ENCODE measurements around the gene UCK2. TPM values are rescaled to one million over a fixed set of nuclear protein-coding genes. Genes with fewer than 3 reads are reported as not detected.
A peak's percentile ranks its signal among the peaks of the same experiment; 100 is the strongest.

Gene UCK2
- total RNA-seq, 1 donor from 2014 or later = 40.9 TPM

DNA sequence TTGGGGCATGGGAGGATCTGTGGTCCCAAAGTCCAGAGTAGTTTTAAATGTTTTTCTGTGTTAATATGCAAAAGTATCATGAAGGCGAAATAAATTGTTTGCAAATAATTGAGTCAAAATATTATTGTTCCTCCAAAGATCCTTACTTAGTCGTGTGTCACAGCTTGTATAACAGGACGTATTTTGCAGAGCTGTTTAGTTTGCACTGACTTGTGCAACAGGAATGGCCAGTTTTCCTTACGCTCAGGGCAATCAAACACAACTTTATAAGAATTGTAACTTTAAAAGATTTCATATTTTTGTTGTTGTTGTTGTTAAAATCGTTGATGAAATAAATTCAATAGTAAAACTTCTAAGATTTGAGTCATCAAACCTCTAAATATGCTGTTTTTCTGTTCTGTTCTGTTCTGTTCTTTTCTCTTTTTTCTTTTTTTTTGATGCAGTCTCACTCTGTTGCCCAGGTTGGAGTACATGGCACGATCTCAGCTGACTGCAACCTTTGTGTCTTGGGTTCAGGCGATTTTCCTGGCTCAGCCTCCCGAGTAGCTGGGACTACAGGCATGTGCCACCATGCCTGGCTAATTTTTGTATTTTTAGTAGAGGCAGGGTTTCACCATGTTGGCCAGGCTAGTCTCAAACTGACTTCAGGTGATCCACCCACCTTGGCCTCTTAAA, 60.6 kb downstream of the UCK2 start:
- no peak for DNase-seq (ENCODE audit: low spot score in 2 of 2, unreplicated experiment in 2 of 2)
- TF ChIP-seq, protein P1, sequence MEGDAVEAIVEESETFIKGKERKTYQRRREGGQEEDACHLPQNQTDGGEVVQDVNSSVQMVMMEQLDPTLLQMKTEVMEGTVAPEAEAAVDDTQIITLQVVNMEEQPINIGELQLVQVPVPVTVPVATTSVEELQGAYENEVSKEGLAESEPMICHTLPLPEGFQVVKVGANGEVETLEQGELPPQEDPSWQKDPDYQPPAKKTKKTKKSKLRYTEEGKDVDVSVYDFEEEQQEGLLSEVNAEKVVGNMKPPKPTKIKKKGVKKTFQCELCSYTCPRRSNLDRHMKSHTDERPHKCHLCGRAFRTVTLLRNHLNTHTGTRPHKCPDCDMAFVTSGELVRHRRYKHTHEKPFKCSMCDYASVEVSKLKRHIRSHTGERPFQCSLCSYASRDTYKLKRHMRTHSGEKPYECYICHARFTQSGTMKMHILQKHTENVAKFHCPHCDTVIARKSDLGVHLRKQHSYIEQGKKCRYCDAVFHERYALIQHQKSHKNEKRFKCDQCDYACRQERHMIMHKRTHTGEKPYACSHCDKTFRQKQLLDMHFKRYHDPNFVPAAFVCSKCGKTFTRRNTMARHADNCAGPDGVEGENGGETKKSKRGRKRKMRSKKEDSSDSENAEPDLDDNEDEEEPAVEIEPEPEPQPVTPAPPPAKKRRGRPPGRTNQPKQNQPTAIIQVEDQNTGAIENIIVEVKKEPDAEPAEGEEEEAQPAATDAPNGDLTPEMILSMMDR (IDR thresholded peaks at IDR 0.05; ENCODE audit: unreplicated experiment) = no peak
- no peaks in the 10 kb centered on the region for H3K9me3 Mint-ChIP-seq
- peaks cover 18% of the 10 kb centered on the region for H3K36me3 Mint-ChIP-seq
- H3K27me3 Mint-ChIP-seq (ENCODE audit: low read depth) = no peaks in the 10 kb centered on the region
- H3K27ac Mint-ChIP-seq = peak overlapping the region; percentile 27
- no peak overlapping the region for H3K4me3 Mint-ChIP-seq
- H3K4me1 Mint-ChIP-seq = peaks cover 19% of the 10 kb centered on the region

DNA sequence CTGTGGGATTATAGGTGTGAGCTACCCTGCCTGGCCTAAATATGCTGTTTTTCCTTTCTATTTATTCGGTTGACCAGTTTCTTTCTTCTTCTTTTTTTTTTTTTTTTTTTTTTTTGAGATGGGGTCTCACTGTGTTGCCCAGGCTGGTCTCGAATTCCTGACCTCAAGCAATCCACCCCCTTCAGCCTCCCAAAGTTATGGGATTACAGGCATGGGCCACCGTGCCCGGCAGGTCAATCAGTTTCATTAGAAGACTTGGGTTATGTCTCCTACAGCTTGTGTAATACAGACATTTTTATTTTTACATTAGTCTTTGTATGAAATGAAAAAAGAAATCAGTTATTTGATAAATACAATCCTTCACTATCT, 61.1 kb downstream of the UCK2 start:
- no peaks in the 10 kb centered on the region for H3K27me3 Mint-ChIP-seq (ENCODE audit: low read depth)
- H3K4me3 Mint-ChIP-seq = no peak overlapping the region
- DNase-seq (ENCODE audit: low spot score in 2 of 2, unreplicated experiment in 2 of 2) = no peak
- H3K4me1 Mint-ChIP-seq = peaks cover 19% of the 10 kb centered on the region
- no peak overlapping the region for H3K27ac Mint-ChIP-seq
- H3K9me3 Mint-ChIP-seq = no peaks in the 10 kb centered on the region
- peaks cover 18% of the 10 kb centered on the region for H3K36me3 Mint-ChIP-seq
- TF ChIP-seq, protein P1 (IDR thresholded peaks at IDR 0.05; ENCODE audit: unreplicated experiment) = no peak

DNA sequence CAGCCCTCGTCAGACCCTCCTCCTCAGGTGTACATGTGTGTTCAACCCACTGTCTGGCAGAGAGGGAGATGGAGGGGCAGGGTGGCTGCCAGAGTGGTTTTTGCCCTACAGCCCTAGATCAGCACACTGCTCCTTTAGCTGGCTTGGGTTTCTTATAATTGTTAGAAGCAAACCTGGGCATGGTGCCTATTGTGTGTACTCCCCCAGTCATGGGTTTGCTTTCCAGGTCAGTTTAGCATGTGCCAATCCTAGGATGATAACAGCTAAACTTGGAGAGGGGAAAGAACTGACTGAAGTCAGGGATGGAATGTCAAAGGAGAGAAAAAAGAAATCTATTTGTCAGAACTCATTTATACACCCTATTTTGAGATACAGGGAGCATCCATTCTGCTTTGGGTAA, 63.3 kb downstream of the UCK2 start:
- peaks cover 14% of the 10 kb centered on the region for H3K4me1 Mint-ChIP-seq
- DNase-seq (ENCODE audit: low spot score in 2 of 2, unreplicated experiment in 2 of 2) = no peak
- TF ChIP-seq, protein P1 (IDR thresholded peaks at IDR 0.05; ENCODE audit: unreplicated experiment) = no peak
- H3K27me3 Mint-ChIP-seq (ENCODE audit: low read depth) = no peaks in the 10 kb centered on the region
- H3K9me3 Mint-ChIP-seq = no peaks in the 10 kb centered on the region
- H3K27ac Mint-ChIP-seq = no peak overlapping the region
- H3K4me3 Mint-ChIP-seq = no peak overlapping the region
- H3K36me3 Mint-ChIP-seq = peaks cover 20% of the 10 kb centered on the region

DNA sequence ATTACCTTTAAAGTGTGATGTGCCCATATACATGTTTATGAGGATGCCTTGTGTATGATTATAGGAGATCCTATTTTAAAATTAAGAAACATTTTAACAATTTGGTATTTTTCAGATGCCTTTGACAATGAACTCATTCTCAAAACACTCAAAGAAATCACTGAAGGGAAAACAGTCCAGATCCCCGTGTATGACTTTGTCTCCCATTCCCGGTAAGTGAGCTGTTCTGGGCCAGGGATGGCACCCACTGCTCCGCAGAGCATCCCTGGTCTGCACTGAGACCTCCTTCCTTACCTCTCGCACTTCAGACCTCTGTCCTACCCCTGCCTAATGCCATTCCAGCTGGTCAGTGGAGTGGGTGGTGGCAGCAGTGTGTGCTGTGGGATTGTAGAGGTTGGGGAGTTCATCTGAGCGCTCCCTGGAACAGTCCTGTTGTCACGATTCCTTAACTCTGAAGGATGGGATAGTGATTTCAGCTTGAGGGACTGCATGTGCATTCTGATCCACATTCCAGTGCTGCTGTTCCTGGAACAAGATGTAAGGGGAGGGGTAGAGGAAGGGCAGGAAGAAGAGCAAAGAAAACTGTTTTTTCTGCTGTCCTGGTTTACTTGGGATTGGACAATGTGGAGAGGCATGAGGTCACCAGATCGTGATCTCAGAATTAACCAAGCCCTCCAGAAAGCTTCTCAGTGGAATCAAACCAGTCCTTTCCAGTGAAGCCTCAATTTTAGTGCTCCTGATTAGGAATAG, 63.9 kb downstream of the UCK2 start:
- Mint-ChIP-seq H3K27me3 (ENCODE audit: low read depth) (no peaks in the 10 kb centered on the region), H3K4me1 (peaks cover 15% of the 10 kb centered on the region), H3K36me3 (peaks cover 20% of the 10 kb centered on the region), H3K27ac (no peak overlapping the region), H3K9me3 (no peaks in the 10 kb centered on the region), H3K4me3 (no peak overlapping the region)
- TF ChIP-seq, protein P1 (IDR thresholded peaks at IDR 0.05; ENCODE audit: unreplicated experiment) = no peak
- no peak for DNase-seq (ENCODE audit: low spot score in 2 of 2, unreplicated experiment in 2 of 2)

DNA sequence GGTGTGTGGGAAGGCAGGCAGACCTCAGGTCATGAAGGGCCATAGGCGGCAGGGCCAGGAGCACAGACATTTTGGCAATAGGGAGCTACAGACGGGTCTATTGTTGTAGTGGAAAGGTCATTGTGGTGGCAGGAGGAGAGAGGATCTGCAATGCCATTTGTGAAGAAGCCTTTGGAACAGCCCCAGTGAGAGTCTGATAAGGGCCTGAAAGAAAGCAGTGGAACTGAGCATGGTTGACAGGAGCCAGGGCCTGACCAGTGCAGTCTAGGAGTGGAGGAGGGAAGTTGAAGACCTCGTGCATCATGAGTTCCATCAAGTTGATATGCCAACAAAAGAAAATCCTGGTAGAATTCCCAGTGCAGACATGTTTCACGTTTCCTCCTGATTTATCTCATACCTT, 65.5 kb downstream of the UCK2 start:
- no peaks in the 10 kb centered on the region for H3K27me3 Mint-ChIP-seq (ENCODE audit: low read depth)
- no peak for DNase-seq (ENCODE audit: low spot score in 2 of 2, unreplicated experiment in 2 of 2)
- no peak overlapping the region for H3K27ac Mint-ChIP-seq
- H3K4me1 Mint-ChIP-seq = peaks cover 6% of the 10 kb centered on the region
- TF ChIP-seq, protein P1 (IDR thresholded peaks at IDR 0.05; ENCODE audit: unreplicated experiment) = no peak
- no peaks in the 10 kb centered on the region for H3K9me3 Mint-ChIP-seq
- no peak overlapping the region for H3K4me3 Mint-ChIP-seq
- peaks cover 20% of the 10 kb centered on the region for H3K36me3 Mint-ChIP-seq
